HG02798 (cell line): ENCODE data around the gene FOXO4.
A peak's percentile ranks its signal among the peaks of the same experiment; 100 is the strongest.

ENCODE experiments used
- ATAC-seq: cut with Tn5 transposase; IDR thresholded peaks from one replicate; pipeline ENCODE4 v1.9.1; 2021; ENCODE audit warnings: mild to moderate bottlenecking; ENCODE audit not compliant: unreplicated experiment, poor library complexity

Gene FOXO4

GRCh38 chrX:71098302-71098701, 2.7 kb downstream of the FOXO4 start:
- no peak for ATAC-seq

GRCh38 chrX:71098951-71099506, 3.4 kb downstream of the FOXO4 start:
- no peak for ATAC-seq

GRCh38 chrX:71099736-71100135, 4.1 kb downstream of the FOXO4 start:
- ATAC-seq, result no peak

GRCh38 chrX:71100581-71101505, 5.2 kb downstream of the FOXO4 start:
- no peak for ATAC-seq

- no peak for ATAC-seq
Measured at GRCh38 chrX:71102292-71102691, 6.6 kb downstream of the FOXO4 start.

GRCh38 chrX:71103110-71103983, 7.7 kb downstream of the FOXO4 start:
- ATAC-seq, result no peak

GRCh38 chrX:71105628-71106027, 10.0 kb downstream of the FOXO4 start:
- no peak for ATAC-seq

- no peak for ATAC-seq
Measured at GRCh38 chrX:71106427-71106826, 10.8 kb downstream of the FOXO4 start, which contains the start of gene CXorf65. Gene CXorf65 (minus strand): TSS chrX:71106740. CDS start chrX:71106556, 184 bp downstream.

GRCh38 chrX:71107245-71107644, 11.6 kb downstream of the FOXO4 start:
- ATAC-seq, result no peak

- no peak for ATAC-seq
Measured at GRCh38 chrX:71107762-71108360, 12.2 kb downstream of the FOXO4 start.

- no peak for ATAC-seq
Measured at GRCh38 chrX:71109051-71109450, 13.4 kb downstream of the FOXO4 start.

- ATAC-seq, result peak; percentile 95
Measured at GRCh38 chrX:71111141-71111843, 15.6 kb downstream of the FOXO4 start, which contains the start of gene IL2RG. Gene IL2RG (minus strand): TSS chrX:71111577. CDS start chrX:71111539, 38 bp downstream.

GRCh38 chrX:71111921-71112431, 16.3 kb downstream of the FOXO4 start:
- peak; percentile 13 for ATAC-seq

GRCh38 chrX:71117358-71117757, 21.7 kb downstream of the FOXO4 start:
- no peak for ATAC-seq

GRCh38 chrX:71118032-71118984, 22.7 kb downstream of the FOXO4 start, which contains the start of gene MED12:
Gene MED12 (plus strand): TSS chrX:71118596. CDS start chrX:71118755, 159 bp downstream.
- ATAC-seq, result peak; percentile 97

GRCh38 chrX:71118985-71119535, 23.4 kb downstream of the FOXO4 start:
- peak; percentile 11 for ATAC-seq

- ATAC-seq, result no peak
Measured at GRCh38 chrX:71128166-71128833, 32.6 kb downstream of the FOXO4 start.
